ENCODE results near the gene HMGCS2. TPM values are rescaled to one million over a fixed set of nuclear protein-coding genes. Genes with fewer than 3 reads are reported as not detected.

Gene HMGCS2
- total and polyA plus RNA-seq, 9 of the 15 experiments (the other 6 are each of a cell fraction or from before 2014, with no cell fraction given): 0.13 TPM; not detected in 8

DNA sequence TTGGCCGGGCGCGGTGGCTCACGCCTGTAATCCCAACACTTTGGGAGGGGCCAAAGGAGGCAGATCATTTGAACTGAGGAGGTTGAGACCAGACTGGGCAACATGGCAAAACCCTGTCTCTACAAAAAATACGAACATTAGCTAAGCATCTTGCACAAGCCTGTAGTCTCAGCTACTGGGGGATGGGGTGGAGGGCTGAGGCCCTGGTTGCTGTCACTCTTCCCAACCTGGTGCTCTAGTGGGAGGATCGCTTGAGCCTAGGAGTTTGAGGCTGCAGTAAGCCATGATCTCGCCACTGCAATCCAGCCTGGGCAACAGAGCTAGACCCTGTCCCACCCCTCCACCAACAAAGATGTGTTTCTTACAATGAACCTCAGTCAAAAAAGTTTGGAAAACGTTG lies 54.1 kb downstream of the HMGCS2 start:
- CTCF ChIA-PET (ENCODE audit: low intra/inter-chr PET ratio): no interaction called here
- ATAC-seq (no peak), FAIRE-seq (no peak), DNase-seq (ENCODE audit: extremely low read depth in 1 of 4, low spot score in 3 of 4) (no peak)
- in situ Hi-C loops (cut with MboI) (no loop called here), intact Hi-C loops (cut with micrococcal nuclease) (loop anchor here (5.0 kb wide), 1 partner anchor 37 kb away; no protein-coding TSS in a partner anchor)
- H3K27me3 ChIP-seq (ENCODE audit: control insufficient read depth in 2 of 2, insufficient read depth in 2 of 2, low read length in 2 of 2): peaks cover 0 to 5% of the 10 kb centered on the region in 2 experiments; a peak in 2 of 5 replicates
- H4K20me1 ChIP-seq (replicated peaks; ENCODE audit: control insufficient read depth, insufficient read depth, low read length): peaks cover 35% of the 10 kb centered on the region
- no TSS peak for BruUV-seq (replicated peaks)
- H3K79me2 ChIP-seq (ENCODE audit: control insufficient read depth, insufficient read depth, low read length): peaks cover 60% of the 10 kb centered on the region
- H3K4me3 ChIP-seq: no peak overlapping the region; the same call in 1 of the 2 replicates
- POLR2A ChIA-PET: interaction anchor here (0.6 to 1.4 kb wide), 4 partner anchors 12 to 153 kb away, joined by 3 to 7 read pairs (median 3); no protein-coding TSS in a partner anchor
- peaks cover 17 to 30% of the 10 kb centered on the region in 2 experiments for H3K4me1 ChIP-seq (replicated peaks in 1 of 2; ENCODE audit: control insufficient read depth in 2 of 2, insufficient read depth in 2 of 2, low read length in 2 of 2)
- H3K9me1 ChIP-seq (ENCODE audit: control insufficient read depth, insufficient read depth, low read length): no peaks in the 10 kb centered on the region
- TF ChIP-seq JUND (IDR thresholded peaks at IDR 0.05; ENCODE audit: borderline replicate concordance, low read depth, low read length): no peak
- TF ChIP-seq JUND (tag; IDR thresholded peaks at IDR 0.05; ENCODE audit: borderline replicate concordance, low read depth, low read length): no peak
- no peak for TF ChIP-seq CBX8 (IDR thresholded peaks at IDR 0.05; ENCODE audit: borderline replicate concordance, extremely low read depth, low read depth, low read length, poor library complexity, severe bottlenecking)
- TF ChIP-seq ZNF121 (CRISPR knock-in tag; conservative IDR thresholded peaks at IDR 0.05): peak; percentile 71
- TF ChIP-seq PKNOX1 (IDR thresholded peaks at IDR 0.05): peak; percentile 55
- TF ChIP-seq HCFC1 (IDR thresholded peaks at IDR 0.05; ENCODE audit: low read depth, low read length): no peak
- no peak overlapping the region for H3K27ac ChIP-seq (ENCODE audit: extremely low read depth, low read depth, low read length)
- peak overlapping the region; percentile 90; the same call in 1 of the 2 replicates for H3K4me2 ChIP-seq (ENCODE audit: insufficient read depth, low read length)
- peak overlapping the region; percentile 21; the same call in 1 of the 2 replicates for H2AFZ ChIP-seq (ENCODE audit: low read depth, low read length)
- 58% methylated on average over 8 of the region's 8 CpGs for WGBS (ENCODE audit: insufficient coverage, low coverage, missing lambda C conversion rate)
- H3K36me3 ChIP-seq (ENCODE audit: control insufficient read depth, insufficient read depth, low read length): no peaks in the 10 kb centered on the region
- H3K9ac ChIP-seq (ENCODE audit: insufficient read depth in 1 of 2, low read depth in 2 of 2, low read length in 2 of 2): no peak overlapping the region
- H3K9me3 ChIP-seq (replicated peaks; ENCODE audit: control insufficient read depth, insufficient read depth, low read depth, low read length): no peaks in the 10 kb centered on the region

Data from K562 (cell line).